ENCODE measurements around the gene DKC1. TPM values are rescaled to one million over a fixed set of nuclear protein-coding genes. Genes with fewer than 3 reads are reported as not detected.

DKC1 gene
- total RNA-seq, 3 donors from 2014 or later: 23.2 to 41.0 (median 40.5) TPM

DNA sequence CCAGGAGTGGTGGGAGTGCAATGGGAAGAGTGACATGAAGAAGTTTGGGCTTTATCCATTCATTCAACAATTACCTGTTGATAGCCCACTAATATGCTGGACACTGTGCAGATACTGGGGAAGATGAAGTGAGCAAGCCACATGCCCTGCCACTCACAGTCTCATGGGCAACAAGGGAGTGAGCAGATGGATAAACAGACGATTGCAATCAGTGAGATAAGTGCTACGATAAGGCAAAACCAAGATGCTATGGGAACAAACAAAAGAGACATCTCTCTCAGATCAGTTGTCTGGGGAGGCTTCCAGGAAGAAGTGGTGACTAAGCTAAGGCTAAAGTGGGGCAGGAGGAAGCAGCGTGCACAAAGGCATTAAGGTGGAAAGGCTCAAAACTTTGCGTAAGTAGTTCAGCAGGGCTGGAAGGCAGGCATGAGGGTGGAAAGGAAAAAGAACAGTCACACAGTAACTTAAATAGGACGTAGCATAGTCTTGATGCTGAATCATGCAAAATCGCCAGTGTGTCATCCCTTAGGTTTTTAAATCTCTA is 43.5 kb upstream of the DKC1 start:
- H3K36me3 ChIP-seq: no peaks in the 10 kb centered on the region
- H3K27ac ChIP-seq: no peak overlapping the region
- intact Hi-C loops (cut with DNase I; ENCODE audit: low total_unique reads): no loop called here
- no peaks in the 10 kb centered on the region for H3K4me1 ChIP-seq
- H3K4me3 ChIP-seq: no peak overlapping the region
- TF ChIP-seq, protein P1, sequence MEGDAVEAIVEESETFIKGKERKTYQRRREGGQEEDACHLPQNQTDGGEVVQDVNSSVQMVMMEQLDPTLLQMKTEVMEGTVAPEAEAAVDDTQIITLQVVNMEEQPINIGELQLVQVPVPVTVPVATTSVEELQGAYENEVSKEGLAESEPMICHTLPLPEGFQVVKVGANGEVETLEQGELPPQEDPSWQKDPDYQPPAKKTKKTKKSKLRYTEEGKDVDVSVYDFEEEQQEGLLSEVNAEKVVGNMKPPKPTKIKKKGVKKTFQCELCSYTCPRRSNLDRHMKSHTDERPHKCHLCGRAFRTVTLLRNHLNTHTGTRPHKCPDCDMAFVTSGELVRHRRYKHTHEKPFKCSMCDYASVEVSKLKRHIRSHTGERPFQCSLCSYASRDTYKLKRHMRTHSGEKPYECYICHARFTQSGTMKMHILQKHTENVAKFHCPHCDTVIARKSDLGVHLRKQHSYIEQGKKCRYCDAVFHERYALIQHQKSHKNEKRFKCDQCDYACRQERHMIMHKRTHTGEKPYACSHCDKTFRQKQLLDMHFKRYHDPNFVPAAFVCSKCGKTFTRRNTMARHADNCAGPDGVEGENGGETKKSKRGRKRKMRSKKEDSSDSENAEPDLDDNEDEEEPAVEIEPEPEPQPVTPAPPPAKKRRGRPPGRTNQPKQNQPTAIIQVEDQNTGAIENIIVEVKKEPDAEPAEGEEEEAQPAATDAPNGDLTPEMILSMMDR (IDR thresholded peaks at IDR 0.05): no peak
- TF ChIP-seq POLR2A (IDR thresholded peaks at IDR 0.05) (no peak), POLR2AphosphoS5 (IDR thresholded peaks at IDR 0.05) (no peak)
- H3K9me3 ChIP-seq: peaks cover 0 to 10% of the 10 kb centered on the region in 2 donors
- peaks cover 0 to 23% of the 10 kb centered on the region in 2 donors for H3K27me3 ChIP-seq
- no peak for DNase-seq (ENCODE audit: low spot score in 2 of 2)

DNA sequence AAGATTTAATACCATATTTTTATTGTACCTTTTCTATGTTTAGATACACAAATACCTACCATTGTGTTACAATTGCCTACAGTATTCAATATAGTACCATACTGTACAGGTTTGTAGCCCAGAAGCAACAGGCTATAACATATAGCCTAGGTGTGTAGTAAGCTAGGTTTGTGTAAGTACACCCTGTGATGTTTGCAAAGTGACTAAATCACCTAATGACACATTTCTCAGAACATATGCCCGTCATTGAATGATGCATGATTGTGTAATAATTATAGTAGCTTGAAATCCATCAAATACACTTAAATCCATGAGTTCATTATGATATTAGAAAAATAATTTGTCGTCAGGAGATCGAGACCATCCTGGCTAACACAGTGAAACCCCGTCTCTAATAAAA is 42.6 kb upstream of the DKC1 start:
- Histone ChIP-seq H3K27me3 (peaks cover 0 to 25% of the 10 kb centered on the region in 2 donors), H3K4me1 (no peaks in the 10 kb centered on the region), H3K9me3 (peaks cover 0 to 10% of the 10 kb centered on the region in 2 donors), H3K4me3 (no peak overlapping the region), H3K36me3 (no peaks in the 10 kb centered on the region), H3K27ac (no peak overlapping the region)
- DNase-seq (ENCODE audit: low spot score in 2 of 2): no peak
- no peak for TF ChIP-seq POLR2A (IDR thresholded peaks at IDR 0.05)
- TF ChIP-seq POLR2AphosphoS5 (IDR thresholded peaks at IDR 0.05): no peak
- TF ChIP-seq, protein P1 (IDR thresholded peaks at IDR 0.05): no peak
- intact Hi-C loops (cut with DNase I; ENCODE audit: low total_unique reads): no loop called here

DNA sequence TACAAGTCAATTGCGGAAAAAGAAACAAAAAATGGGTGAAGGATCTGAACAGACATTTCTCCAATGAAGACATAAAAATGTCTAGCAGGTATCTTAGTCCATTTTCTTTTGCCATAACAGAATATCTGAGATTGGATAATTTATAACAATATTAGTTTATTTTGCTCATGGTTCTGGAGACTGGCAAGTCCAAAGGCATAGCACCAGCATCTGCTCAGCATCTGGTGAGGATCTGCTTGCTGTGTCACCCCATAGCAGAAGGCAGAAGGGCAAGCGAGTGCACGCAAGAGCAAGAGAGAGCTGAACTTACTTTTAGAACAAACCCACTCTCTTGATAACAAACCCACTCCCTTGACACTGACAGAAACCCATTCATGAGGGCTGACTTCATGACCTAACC is 41.5 kb upstream of the DKC1 start:
- Histone ChIP-seq H3K27ac (no peak overlapping the region), H3K9me3 (peaks cover 0 to 10% of the 10 kb centered on the region in 2 donors), H3K36me3 (no peaks in the 10 kb centered on the region), H3K4me1 (no peaks in the 10 kb centered on the region), H3K4me3 (no peak overlapping the region), H3K27me3 (peaks cover 0 to 20% of the 10 kb centered on the region in 2 donors)
- no peak for DNase-seq (ENCODE audit: low spot score in 2 of 2)
- intact Hi-C loops (cut with DNase I; ENCODE audit: low total_unique reads): no loop called here
- TF ChIP-seq POLR2A (IDR thresholded peaks at IDR 0.05): no peak
- no peak for TF ChIP-seq POLR2AphosphoS5 (IDR thresholded peaks at IDR 0.05)
- TF ChIP-seq, protein P1 (IDR thresholded peaks at IDR 0.05): no peak

DNA sequence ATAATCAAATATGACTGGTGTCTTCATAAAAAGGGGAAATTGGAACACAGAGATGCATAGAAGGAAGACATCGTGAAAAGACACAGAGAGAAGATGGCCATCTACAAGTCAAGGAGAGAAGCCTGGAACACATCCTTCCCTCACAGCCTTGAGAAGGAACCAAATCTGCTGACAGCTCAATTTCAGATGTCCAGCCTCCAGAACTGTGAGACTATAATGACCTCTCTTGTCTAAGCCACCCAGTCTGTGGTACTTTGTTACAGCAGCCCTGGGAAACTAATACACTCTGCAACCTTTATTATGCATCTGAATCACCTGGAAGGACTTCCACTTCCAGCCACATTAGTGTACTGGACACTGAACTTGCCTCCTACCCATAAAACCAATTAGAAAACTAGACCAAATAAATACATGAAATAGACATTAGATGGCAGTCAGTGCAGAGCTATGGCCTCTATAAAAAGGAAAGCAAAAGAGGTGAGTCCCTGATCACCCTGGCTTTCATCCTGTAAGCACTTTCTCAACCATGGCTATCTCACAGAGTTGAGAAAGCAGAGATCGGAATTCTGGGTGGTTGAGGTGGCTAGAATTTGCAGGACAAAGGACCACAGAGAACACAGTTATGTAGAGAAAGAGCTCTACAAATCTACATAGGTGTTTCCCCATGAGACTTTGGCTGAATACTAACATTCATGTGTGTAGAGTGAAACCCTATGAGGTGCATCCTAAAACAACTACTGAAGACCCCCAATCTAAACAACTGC is 37.5 kb upstream of the DKC1 start:
- Histone ChIP-seq H3K9me3 (peaks cover 0 to 10% of the 10 kb centered on the region in 2 donors), H3K27ac (peak overlapping the region in 1 of 2 donors; percentile 5), H3K27me3 (peaks cover 0 to 4% of the 10 kb centered on the region in 2 donors), H3K36me3 (no peaks in the 10 kb centered on the region), H3K4me3 (no peak overlapping the region), H3K4me1 (no peaks in the 10 kb centered on the region)
- intact Hi-C loops (cut with DNase I; ENCODE audit: low total_unique reads): no loop called here
- DNase-seq (ENCODE audit: low spot score in 2 of 2): no peak
- TF ChIP-seq POLR2AphosphoS5 (IDR thresholded peaks at IDR 0.05) (no peak), POLR2A (IDR thresholded peaks at IDR 0.05) (no peak)
- TF ChIP-seq, protein P1 (IDR thresholded peaks at IDR 0.05): no peak

DNA sequence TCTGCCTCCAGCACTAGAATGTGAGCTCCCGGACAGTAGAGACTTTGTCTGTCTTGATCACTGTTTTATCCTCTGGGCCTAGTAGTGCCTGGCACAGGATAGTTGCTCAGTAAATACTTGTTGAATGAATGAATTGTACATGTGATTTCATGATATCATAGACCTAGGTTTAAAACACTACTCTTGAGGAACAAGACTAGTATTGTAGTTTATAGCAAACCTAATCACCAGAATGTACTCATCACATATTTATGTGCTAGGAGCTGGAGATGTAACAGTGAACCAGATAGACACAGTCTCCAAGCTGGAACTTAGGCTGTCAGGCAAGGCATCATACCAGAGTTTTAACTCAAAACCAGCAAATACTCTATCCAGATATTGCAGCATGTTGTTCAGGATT is 35.2 kb upstream of the DKC1 start:
- intact Hi-C loops (cut with DNase I; ENCODE audit: low total_unique reads): no loop called here
- H3K9me3 ChIP-seq: no peaks in the 10 kb centered on the region
- DNase-seq (ENCODE audit: low spot score in 2 of 2): no peak
- no peaks in the 10 kb centered on the region for H3K4me1 ChIP-seq
- peaks cover 0 to 4% of the 10 kb centered on the region in 2 donors for H3K27me3 ChIP-seq
- H3K36me3 ChIP-seq: no peaks in the 10 kb centered on the region
- H3K27ac ChIP-seq: peak overlapping the region; percentile 65 to 67
- TF ChIP-seq POLR2AphosphoS5 (IDR thresholded peaks at IDR 0.05): no peak
- TF ChIP-seq, protein P1 (IDR thresholded peaks at IDR 0.05): no peak
- no peak for TF ChIP-seq POLR2A (IDR thresholded peaks at IDR 0.05)
- no peak overlapping the region for H3K4me3 ChIP-seq

Measured in breast epithelium (tissue), 4 donors.